DMS53 treated with DMSO at 0.1 percent for 48 hours (cell line): ENCODE data around the gene IQGAP2.

Experiments
- DNase-seq: peaks from one replicate; lab custom pipeline; 2025; ENCODE audit not compliant: unreplicated experiment; lab: John Stamatoyannopoulos, UW

Gene IQGAP2

DNA sequence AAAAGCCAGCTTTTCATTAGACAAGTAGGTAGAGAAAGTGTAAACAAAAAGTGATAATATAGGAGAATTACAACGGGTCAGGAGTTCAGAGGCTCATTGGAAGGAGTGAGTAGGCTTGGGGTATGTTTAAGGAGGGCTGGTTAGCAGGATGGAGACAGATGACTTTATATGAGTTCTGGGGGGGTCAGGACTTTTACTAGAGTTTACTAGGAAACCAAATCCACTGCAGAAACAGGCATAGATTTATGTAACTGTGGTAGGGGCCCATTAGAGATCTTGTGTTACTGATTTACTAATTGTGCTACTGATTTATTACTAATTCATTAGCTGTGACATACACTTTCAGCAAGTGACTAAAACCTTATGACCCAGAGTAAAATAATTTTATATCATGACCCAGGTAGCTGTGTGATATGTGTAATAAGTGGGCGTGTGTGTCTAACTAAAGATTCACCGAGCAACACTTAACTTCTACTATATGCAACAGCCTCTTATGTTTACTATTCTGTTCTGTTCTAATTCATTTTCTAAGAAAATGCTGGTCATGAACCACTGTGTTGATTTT, 73.5 kb downstream of the IQGAP2 start:
- DNase-seq, result no peak

DNA sequence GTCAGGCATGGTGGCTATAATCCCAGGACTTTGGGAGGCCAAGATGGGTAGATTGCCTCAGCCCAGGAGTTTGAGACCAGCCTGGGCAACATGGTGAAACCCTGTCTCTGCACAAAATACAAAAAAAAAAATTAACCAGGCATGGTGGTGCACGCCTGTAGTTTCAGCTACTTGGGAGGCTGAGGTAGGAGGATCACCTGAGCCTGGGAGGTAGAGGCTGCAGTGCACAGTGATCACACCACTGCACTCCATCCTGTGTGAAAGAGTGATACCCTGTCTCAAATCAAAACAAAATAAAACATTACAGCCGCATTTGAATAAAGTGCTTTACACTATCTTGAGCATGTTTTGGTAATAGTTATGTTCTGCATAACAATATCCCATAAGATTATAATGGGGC, 74.0 kb downstream of the IQGAP2 start:
- no peak for DNase-seq

DNA sequence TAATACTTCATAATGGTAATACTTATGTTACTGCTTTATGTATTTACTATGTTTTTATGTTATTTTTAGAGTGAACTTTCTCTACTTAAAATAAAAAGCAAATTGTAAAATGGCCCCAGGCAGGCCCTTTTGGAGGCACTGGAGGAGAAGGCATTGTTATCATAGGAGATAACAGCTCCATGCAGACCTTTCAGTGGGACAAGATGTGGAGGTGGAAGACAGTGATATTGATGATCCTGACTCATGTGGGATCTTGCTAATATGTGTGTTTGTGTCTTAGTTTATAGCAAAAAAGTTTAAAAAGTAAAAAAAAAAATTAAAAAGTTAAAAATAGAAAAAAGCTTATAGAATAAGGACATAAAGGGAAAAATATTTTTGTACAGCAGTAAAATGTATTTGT, 74.5 kb downstream of the IQGAP2 start:
- no peak for DNase-seq

DNA sequence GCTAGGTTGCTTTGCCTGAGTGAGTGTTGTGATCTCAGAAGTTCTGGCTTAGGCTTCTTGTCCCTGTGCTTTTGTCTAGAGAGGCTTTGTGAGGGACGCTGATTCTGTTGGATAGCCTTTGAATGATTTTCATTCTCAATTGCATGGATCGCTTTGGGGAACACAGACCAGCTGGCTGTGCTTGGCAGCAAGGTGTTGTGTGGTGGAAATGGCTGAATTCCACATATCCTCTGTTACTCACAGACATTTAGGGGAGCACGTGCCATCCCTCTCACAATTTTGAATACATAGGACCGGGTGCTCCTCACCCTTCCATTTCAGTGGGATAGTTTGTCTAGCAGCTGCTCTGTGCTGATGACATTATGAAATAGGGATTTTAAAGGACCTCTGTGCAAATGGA, 76.2 kb downstream of the IQGAP2 start:
- no peak for DNase-seq

DNA sequence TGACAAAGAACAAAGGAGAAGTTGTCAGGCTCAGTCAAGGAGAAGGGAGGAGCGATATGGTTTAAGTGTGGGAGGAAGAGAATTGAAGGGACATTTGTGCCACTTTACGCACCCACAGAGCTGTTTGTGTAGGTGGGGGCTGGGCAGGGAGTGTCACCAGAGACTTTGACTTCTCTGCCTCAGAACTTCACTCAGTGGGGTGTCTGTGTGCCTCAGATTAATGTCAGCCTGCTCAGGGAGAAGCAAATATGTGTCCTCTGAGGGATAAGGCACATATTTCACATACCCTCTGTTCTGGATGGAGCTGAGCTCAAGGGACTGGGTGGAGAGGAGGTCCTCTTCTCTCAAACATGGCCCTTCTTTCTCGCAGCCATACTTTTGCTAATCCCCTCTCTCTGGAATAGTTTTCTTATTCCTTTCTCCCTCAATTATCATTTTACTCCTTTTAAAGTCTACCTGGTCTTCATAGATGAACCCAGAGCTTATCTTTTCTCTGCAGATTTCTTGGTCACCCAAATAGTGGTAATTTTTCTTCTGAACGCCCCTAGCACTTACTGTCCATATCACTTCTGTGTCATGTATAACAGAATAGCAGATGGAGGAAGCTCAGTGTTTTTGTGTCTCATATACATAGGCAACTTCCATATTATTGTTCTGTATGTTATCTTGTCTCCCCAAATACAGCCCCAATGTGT, 77.0 kb downstream of the IQGAP2 start:
- no peak for DNase-seq

DNA sequence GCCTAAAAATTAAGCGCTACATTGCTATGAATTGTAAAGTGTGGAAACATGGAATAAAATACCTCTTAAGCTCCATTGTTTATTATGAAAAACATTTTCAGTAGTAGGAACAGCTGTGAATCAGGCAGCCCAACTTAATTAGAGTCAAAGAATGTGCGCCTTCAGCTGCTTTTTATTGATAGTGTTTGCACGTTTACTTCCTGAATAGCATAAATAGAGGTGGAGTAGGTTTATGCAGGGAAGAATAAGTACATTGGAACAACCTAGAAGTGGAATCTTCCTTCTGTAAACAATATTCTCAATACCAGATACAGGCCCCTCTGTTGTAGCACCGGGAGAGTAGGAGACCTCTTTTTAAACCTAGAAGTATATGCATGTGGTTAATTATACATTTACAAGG, 79.9 kb downstream of the IQGAP2 start:
- no peak for DNase-seq

DNA sequence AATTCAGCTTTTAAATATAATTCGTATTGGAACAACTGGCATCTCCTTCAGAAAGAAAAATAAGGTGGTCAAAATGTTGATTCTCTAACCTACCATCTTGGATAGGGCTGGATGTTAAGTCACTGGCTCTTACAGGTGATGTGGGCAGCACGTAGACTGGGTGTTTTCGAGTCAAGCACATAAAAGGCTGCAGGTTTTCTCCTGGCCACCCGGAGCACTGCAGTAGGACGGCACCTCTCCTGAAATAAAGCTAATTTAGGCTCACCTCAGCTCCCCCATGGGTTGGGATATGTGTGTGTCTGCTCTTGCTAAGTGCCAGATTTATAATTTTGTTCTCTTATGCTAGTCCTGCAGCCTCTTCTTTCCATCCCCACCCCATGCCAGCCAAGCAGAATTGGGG, 80.3 kb downstream of the IQGAP2 start:
- no peak for DNase-seq

DNA sequence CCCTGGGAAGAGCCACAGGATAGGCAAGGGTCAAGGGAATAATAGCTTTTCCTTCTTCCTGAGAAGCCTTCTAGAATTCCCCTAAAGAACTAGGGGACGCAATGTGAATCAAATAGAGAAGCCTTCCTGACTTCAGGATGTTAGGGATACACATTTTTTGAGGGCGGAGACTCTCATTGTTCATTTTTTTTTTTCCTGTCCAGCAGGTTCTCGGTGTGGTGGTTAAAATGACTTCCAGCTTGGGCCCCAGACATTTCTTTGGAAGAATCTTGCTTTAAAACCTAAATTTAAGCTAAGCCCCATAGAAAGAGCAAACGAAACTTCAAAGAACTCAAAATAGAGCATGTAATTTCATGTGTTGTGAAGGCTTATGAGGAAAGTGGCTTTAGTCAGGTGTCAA, 80.8 kb downstream of the IQGAP2 start:
- no peak for DNase-seq

DNA sequence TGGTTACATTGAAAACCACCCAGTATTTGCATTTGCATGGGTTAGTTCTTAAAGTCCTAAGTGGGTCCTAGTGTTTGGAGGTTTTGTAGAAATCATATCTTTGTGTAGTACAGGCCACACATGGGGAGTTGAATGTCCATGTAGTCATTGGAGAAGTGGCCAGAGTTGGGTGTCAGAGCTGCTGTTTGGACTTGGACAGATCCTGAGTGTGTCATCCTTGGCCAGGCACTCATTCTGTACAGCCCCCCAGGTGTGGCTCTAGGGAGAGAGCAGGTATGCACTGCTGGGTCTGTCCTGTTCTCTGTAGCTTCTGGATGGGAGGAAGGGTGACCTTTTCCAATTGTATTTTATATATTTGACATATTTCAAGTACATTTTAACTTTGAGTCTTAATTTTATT, 82.4 kb downstream of the IQGAP2 start:
- no peak for DNase-seq

DNA sequence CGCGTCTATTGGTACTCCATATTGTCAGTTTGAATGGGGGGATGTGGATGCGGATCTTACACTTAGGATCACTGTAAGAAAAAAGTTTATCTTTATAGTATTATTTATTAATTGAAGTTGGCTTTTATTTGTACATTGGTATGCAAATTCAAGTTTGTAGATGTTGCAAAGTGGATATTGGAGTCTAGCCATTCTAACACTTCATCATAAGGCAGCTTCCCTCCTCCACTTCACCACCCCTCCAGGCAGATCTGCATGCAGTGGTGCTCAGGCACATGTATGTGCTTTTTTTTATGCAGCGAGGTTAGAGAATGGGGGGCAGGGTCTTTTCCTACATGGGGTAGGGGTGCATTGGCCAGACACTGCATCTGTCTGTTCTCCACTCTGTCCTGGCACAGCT, 84.3 kb downstream of the IQGAP2 start:
- no peak for DNase-seq

DNA sequence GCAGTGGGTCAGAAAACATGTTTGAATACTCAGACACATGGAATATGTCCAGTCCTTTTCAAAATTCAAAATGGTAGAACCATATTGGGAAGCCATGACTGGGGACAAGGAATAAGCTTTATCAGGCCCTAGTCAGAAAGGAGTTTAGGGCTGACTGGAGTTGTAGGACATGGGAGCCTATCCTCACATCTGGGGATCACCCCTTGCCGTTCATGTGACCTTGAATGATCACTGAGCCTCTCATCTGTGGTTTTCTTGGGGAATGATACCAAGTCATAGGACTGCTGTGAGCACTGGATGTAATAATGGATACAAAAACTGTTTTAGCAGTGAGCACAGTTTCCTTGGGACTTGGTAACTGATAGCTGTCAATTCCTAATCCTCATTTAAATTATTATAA, 84.7 kb downstream of the IQGAP2 start:
- no peak for DNase-seq

DNA sequence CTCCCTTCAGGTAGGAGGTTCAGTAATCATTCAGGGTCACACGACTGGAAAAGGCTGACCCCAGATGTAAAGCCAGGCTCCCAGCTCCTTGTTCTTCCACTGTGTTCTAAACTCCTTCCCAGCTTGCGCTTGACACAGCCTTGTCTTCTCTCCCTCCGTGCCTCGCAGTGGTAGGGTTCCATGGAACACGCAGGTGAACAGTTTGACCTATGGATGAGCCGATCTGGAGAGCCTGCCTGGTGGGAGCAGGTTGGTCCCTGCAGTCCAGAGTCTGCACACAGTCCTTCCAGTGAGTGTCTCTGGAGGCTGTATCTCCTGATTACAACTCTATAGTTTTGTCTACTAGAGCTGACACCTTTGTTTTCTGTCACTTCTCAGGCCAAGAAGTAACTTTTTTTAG, 85.9 kb downstream of the IQGAP2 start:
- no peak for DNase-seq

DNA sequence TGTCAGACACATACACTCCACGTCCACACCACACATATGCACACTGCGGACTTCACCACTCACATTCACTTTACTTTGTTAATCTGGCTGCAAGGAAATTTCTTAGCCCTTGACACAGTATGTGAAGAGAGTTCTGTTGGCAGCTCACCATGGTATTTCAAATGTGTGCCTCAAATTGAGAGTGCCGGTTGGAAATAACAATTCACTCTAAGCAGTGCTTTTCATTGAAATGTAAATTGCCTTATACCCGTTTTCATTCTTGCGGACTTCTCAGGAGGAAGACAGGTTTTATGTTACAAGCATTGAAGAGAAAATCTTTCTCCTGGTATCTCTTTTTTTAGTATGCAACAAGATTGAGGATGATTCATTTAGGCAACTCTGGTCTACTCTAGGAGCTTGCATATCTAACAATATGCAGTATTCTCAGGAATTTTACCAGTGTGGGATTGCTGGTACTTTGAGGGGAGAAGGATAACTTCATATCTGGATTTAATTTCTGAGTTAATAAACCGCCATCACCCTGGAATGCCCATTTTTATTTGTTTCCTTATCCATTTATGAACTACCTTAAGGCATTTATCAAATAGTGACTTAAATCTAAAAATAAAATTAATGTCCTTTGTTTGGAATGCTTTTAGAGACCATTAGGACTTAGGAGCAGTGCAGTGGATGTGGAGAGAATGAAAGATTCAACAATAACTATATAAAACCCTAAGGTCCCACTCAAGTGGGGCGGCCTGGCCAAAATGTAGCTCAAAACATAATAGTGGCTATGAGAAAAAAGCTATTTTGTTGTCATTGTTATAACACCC, 87.0 kb downstream of the IQGAP2 start:
- no peak for DNase-seq

DNA sequence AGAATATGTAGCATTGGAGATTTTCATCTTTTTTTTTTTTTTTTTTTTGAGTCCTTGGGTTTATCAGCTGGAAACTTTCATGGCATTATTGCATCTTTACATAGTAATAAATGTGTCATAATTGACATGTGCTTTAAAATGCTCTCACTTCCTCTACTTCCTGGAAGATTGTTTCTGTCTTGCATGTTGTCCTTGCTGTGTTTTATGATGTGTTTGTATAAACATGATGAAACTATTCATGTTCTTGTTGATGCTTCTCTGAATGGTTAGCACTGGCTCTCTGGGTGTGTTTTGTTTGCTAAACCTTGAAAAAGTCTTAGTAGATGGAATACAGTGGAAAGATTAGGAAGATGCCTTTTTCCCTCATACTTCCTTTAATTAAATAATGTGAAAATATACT, 87.9 kb downstream of the IQGAP2 start:
- no peak for DNase-seq

DNA sequence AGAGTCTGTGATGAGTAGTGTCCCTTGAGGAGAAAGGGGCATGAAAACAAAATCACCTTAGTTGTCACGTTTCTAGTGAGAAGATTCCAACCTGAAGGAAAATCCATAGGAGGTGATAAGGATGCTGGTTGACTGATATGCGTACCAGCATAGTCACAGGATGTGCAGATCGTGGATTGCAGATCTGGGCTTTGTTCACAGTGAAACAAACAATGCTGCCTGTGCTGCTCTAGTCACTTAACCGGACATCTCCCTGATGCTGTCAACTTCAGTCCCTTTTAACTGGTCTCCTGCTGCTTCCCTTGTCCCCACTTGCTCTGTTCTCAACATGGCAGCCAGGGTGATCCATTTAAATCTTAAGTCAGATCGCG, 89.7 kb downstream of the IQGAP2 start:
- no peak for DNase-seq

DNA sequence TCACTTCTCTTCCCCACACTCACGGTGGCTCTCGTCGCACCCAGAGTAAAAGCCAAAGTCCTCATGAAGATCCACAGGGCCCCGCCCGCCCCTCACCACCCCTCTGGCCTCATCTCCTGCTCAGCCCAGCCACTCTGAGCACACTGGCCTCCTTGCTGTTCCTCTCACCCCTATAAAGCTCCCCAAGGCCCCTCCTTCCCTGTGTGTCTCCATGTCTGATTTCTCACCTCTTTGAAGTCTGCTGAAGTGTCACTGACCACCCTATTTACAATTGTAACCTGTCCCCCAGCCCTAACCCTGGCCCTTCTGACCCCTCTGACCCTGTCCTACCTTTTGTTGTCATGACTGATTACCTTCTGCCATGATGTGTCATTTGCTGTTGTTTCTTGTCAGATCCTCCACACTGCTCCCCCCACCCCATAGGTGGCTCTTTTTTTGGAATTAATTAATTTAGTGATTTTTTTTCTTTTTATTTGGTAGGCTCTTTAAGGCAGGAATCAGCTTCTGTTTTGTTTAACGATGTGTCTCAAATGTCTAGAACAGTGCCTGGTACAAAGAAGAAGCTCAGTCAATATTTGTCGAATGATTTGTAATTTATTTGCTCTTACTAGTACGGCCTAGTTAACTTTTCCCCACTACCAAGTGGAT, 90.2 kb downstream of the IQGAP2 start:
- no peak for DNase-seq

DNA sequence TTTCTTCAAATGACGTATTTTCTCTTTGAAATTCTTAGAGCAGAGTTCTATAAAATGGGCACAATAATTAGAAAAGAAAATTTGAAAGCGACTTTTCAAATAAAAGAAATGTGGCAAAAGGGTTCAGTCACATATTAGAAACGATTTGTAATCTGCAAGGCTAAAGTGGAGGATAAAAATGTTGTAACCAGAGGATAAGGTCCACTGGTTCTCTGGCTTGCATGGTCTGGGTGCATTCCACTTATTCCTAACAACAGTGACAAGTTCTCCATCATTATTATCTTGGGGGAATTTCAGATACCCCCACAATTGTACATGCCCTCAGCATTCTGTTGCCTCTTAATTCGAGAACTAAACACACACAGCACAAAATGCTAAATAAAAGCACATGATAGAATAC, 91.1 kb downstream of the IQGAP2 start:
- DNase-seq, result no peak

DNA sequence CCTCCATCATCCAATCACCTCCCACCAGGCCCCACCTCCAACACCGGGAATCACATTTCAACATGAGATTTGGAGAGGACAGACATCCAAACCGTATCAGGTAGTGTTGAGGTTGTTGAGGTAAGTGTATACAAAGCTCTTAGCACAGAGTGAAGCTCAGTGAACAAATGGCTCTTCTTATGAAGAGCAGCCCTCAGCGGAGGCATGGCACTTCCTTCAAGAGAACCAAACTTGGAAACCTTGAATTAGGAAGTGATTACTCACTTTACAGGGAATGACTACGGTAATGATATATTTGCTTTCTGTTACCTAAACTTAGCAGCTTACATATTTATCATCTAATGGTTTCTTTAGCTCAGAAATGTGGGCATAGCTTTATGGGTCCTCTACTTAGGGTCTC, 92.8 kb downstream of the IQGAP2 start:
- no peak for DNase-seq

DNA sequence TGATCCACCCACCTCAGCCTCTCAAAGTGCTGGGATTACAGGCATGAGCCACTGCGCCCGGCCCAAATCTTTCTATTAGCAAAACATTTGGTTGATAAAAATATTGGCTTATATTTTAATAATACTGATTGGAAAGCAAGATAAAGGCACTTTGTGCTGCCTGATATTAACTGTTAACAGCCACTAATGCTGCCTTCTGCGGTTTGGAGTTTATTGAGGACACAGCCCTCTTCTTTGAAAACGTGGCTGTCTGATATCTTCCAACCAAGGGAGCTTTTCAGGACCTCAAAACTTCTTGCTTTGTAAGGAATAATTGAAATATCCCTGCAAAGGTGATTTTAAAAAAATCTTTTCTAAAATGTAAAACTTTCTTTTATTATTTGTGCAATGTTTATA, 94.0 kb downstream of the IQGAP2 start:
- no peak for DNase-seq

DNA sequence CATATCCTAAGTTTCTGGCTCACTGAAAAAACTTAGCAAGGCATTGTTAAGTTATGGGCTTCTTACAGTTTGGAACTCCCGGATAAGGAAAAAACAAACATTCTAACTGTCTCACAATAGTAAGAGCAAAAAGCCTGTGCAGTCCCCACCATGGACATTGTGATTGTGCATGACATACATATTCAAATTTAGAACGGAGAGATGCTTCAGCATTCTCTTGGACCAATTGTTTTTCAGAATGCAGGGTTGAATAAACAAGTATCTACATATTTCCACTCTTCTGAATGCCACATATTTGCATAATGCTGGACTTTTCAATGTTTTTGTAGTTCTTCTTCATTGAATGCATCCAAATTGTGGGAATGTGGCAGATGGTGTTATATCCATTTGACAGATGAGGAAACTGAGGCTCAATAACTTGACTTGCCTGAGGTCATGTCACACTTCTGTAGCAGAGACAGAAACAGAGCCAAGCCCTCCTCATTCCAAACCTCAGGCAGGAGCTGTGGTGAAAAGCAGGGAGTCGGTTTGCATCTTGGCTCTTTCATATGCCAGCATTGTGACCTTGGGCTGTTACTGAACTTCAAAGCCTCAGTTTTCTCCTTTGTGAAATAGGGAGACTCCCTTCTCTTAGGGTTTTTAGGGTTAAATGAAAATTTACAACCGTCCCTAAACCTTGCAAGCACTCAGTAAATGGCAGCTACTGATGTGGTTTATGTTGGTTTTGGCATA, 95.1 kb downstream of the IQGAP2 start:
- DNase-seq, result no peak

DNA sequence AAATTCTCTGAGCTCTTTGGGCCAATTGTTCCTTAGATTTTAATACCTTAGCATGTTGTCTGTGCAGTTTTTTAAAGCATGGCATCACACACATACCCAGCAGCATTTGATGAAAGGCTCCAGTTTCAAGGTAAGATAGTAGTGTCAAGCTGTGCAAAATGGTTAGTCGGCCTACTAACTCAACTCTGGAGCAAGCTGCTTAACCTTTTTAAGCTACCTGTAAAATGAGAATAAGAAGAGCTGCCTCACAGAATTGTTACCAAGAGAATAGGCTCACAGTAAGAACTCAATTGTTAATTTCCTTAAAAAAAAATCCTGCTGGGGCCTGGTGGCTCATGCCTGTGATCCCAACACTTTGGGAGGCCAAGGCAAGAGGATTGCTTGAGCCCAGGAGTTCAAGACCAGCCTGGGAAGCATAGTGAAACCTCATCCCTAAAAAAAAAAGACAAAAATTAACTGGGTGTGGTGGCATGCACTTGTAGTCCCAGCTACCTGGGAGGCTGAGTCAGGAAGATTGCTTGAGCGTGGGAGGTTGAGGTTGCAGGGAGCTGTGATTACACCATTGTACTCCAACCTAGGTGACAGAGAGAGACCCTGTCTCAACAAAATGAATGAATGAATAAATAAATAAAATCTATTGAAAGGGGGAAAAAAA, 96.5 kb downstream of the IQGAP2 start:
- no peak for DNase-seq
